Panc1 (cell line): ENCODE measurements around the gene TPCN1. TPM values are rescaled to one million over a fixed set of nuclear protein-coding genes. Genes with fewer than 3 reads are reported as not detected.
"Not testable (repeated sequence)": the region's sequence is repeated elsewhere in the genome, so short reads cannot be mapped to it uniquely, and the experiment has no call there.

Experiments
- ATAC-seq: fragments of 200-7000 bp; cut with Tn5 transposase; 2 replicates; pipeline ENCODE4 v1.9.1; 2020; ENCODE audit warnings: mild to moderate bottlenecking, moderate library complexity
- BruUV-seq: library from RNA; stranded (reverse); fragments of 400-500 nt; replicated peaks from 2 replicates; lab custom pipeline; 2021; lab: Mats Ljungman, UMichigan
- CTCF ChIA-PET: fragments of 300-600 bp; sonication (Branson Sonifier 250); formaldehyde crosslinking; loops from one replicate; lab custom pipeline; 2022; ENCODE audit warnings: antibody characterized with exemption; lab: Charles Lee
- POLR2A ChIA-PET: fragments of 300-600 bp; sonication (Branson Sonifier 250); formaldehyde crosslinking; loops from one replicate; lab custom pipeline; 2022; ENCODE audit warnings: antibody characterized with exemption; lab: Charles Lee
- DNase-seq: peaks from one replicate; pipeline ENCODE4 v3.0.0-alpha.2; 2010; ENCODE audit warnings: low read depth, low spot score
- H3K27ac ChIP-seq: 2 replicates; pipeline ENCODE4 v1.5.1; 2011; ENCODE audit warnings: mild to moderate bottlenecking, low read length, inconsistent platforms
- H3K27me3 ChIP-seq: fragments of 200-500 bp; sonication (Bioruptor generic); 2 replicates; pipeline ENCODE4 v1.6.0; 2014; ENCODE audit warnings: low read length, inconsistent platforms; ENCODE audit not compliant: control insufficient read depth, insufficient read depth
- H3K36me3 ChIP-seq: fragments of 200-500 bp; sonication (Bioruptor generic); 2 replicates; pipeline ENCODE4 v1.5.1; 2014; ENCODE audit warnings: inconsistent platforms, mild to moderate bottlenecking, low read length, moderate library complexity; ENCODE audit not compliant: control insufficient read depth, insufficient read depth
- H3K4me1 ChIP-seq: 2 replicates; pipeline ENCODE4 v1.5.1; 2011; ENCODE audit warnings: inconsistent platforms, mild to moderate bottlenecking, low read length, moderate library complexity; ENCODE audit not compliant: control insufficient read depth, insufficient read depth
- H3K4me3 ChIP-seq, 2 experiments: 2 replicates each; pipeline ENCODE4 v1.5.1; 2011 to 2012; ENCODE audit warnings: low read depth in 2 of 2, low read length in 2 of 2, mild to moderate bottlenecking in 2 of 2, inconsistent platforms in 1 of 2, moderate library complexity in 1 of 2
- H3K9me3 ChIP-seq: fragments of 200-500 bp; sonication (Bioruptor generic); 2 replicates; pipeline ENCODE4 v1.5.1; 2014; ENCODE audit warnings: low read depth, mild to moderate bottlenecking, inconsistent platforms, low read length, moderate library complexity; ENCODE audit not compliant: control insufficient read depth, insufficient read depth
- POLR2AphosphoS5 ChIP-seq: IDR thresholded peaks from 2 replicates; pipeline ENCODE4 v1.6.1; 2012; ENCODE audit warnings: mild to moderate bottlenecking, low read depth, low read length, moderate library complexity
- REST ChIP-seq, 2 experiments: IDR thresholded peaks; 2 replicates each; pipeline ENCODE4 v1.6.1; 2011 to 2012; ENCODE audit warnings: low read depth in 2 of 2, control low read depth in 1 of 2, low read length in 1 of 2, mild to moderate bottlenecking in 1 of 2, moderate library complexity in 1 of 2; ENCODE audit not compliant: insufficient read depth in 1 of 2
- SIN3A ChIP-seq: IDR thresholded peaks from 2 replicates; pipeline ENCODE4 v1.6.1; 2012; ENCODE audit warnings: low read depth, mild to moderate bottlenecking, low read length, moderate library complexity, borderline replicate concordance; ENCODE audit not compliant: insufficient read depth
- TCF7L2 ChIP-seq: IDR thresholded peaks from 2 replicates; pipeline ENCODE4 v1.6.1; 2011; ENCODE audit warnings: mild to moderate bottlenecking, low read depth, low read length, inconsistent platforms
- in situ Hi-C: cut with HindIII; loops from 2 replicates; pipeline ENCODE4 v1.10.0; 2016; ENCODE audit warnings: low sequenced_read_pairs, low pct_unique_long_range_greater_than_20kb
- intact Hi-C: fragments of 100-400 bp; cut with micrococcal nuclease; formaldehyde crosslinking; loops from one replicate; pipeline ENCODE4 v1.10.0; 2022; ENCODE audit not compliant: unreplicated experiment
- total RNA-seq: library from RNA; stranded (reverse); gene quantifications from one replicate; pipeline ENCODE4 v1.2.1, GENCODE V29; 2021; ENCODE audit not compliant: unreplicated experiment
- TF ChIP-seq, protein P1 (sequence below): fragments of 450-650 bp; IDR thresholded peaks from 2 replicates; pipeline ENCODE4 v1.5.1; 2017; ENCODE audit warnings: mild to moderate bottlenecking

TPCN1 gene
- total RNA-seq, 1 experiment from 2014 or later, result 75.2 TPM

GRCh38 chr12:113204804-113205203 lies 16.5 kb upstream of the TPCN1 start:
- no TSS peak for BruUV-seq

DNA sequence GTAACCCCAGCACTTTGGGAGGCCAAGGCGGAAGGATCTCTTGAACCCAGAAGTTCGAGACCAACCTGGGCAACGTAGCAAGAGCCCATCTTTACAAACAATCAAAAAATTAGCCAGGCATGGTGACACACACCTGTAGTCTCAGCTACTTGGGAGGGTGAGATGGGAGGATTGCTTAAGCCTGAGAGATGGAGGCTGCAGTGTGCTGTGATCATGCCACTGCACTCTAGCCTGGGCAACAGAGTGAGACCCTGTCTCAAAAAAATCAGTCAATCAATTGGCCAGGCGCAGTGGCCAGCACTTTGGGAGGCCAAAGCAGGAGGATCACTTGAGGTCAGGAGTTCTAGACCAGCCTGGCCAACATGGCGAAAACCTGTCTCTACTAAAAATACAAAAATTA lies 14.5 kb upstream of the TPCN1 start:
- intact Hi-C loops, BruUV-seq, H3K4me1 ChIP-seq, H3K9me3 ChIP-seq, DNase-seq, H3K27ac ChIP-seq, H3K4me3 ChIP-seq, H3K27me3 ChIP-seq, H3K36me3 ChIP-seq, in situ Hi-C loops, ATAC-seq, POLR2A ChIA-PET: not testable (repeated sequence)
- CTCF ChIA-PET, result interaction anchor here (0.5 kb wide), 1 partner anchor 16 kb away, joined by 3 read pairs; no protein-coding TSS in a partner anchor

More at GRCh38 chr12:113204804-113205203, 16.5 kb upstream of the TPCN1 start:
- CTCF ChIA-PET, result no interaction called here
- POLR2A ChIA-PET, result no interaction called here
- ATAC-seq (no peak), DNase-seq (no peak)
- no peak overlapping the region for H3K4me3 ChIP-seq
- TF ChIP-seq SIN3A (no peak), REST (IDR thresholded peaks at IDR 0.05; ENCODE audit: insufficient read depth in 1 of 2, low read depth in 2 of 2, low read length in 1 of 2) (no peak), TCF7L2 (no peak), POLR2AphosphoS5 (no peak)
- TF ChIP-seq, protein P1, sequence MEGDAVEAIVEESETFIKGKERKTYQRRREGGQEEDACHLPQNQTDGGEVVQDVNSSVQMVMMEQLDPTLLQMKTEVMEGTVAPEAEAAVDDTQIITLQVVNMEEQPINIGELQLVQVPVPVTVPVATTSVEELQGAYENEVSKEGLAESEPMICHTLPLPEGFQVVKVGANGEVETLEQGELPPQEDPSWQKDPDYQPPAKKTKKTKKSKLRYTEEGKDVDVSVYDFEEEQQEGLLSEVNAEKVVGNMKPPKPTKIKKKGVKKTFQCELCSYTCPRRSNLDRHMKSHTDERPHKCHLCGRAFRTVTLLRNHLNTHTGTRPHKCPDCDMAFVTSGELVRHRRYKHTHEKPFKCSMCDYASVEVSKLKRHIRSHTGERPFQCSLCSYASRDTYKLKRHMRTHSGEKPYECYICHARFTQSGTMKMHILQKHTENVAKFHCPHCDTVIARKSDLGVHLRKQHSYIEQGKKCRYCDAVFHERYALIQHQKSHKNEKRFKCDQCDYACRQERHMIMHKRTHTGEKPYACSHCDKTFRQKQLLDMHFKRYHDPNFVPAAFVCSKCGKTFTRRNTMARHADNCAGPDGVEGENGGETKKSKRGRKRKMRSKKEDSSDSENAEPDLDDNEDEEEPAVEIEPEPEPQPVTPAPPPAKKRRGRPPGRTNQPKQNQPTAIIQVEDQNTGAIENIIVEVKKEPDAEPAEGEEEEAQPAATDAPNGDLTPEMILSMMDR, result no peak
- H3K9me3 ChIP-seq, result no peaks in the 10 kb centered on the region
- in situ Hi-C loops (no loop called here), intact Hi-C loops (no loop called here)
- no peaks in the 10 kb centered on the region for H3K4me1 ChIP-seq
- H3K36me3 ChIP-seq, result no peaks in the 10 kb centered on the region
- no peaks in the 10 kb centered on the region for H3K27me3 ChIP-seq
- no peak overlapping the region for H3K27ac ChIP-seq

GRCh38 chr12:113207613-113208040 lies 13.6 kb upstream of the TPCN1 start:
- ATAC-seq, result no peak
- TF ChIP-seq POLR2AphosphoS5, result no peak
- TF ChIP-seq REST (IDR thresholded peaks at IDR 0.05; ENCODE audit: insufficient read depth in 1 of 2, low read depth in 2 of 2, low read length in 1 of 2), result no peak
- no peak for TF ChIP-seq TCF7L2
- TF ChIP-seq, protein P1, result no peak
- no peak for TF ChIP-seq SIN3A
- intact Hi-C loops (no loop called here), in situ Hi-C loops (no loop called here)
- ChIA-PET POLR2A (no interaction called here), CTCF (interaction anchor here (0.5 kb wide), 1 partner anchor 15 kb away, joined by 3 read pairs; no protein-coding TSS in a partner anchor)
- no peaks in the 10 kb centered on the region for H3K27me3 ChIP-seq
- H3K36me3 ChIP-seq, result no peaks in the 10 kb centered on the region
- BruUV-seq, result TSS peak; percentile 60
- no peak overlapping the region for H3K4me3 ChIP-seq
- no peaks in the 10 kb centered on the region for H3K4me1 ChIP-seq
- no peaks in the 10 kb centered on the region for H3K9me3 ChIP-seq
- H3K27ac ChIP-seq, result no peak overlapping the region
- no peak for DNase-seq
